Measurements from ENCODE around the gene TTYH3.

The TTYH3 gene

DNA sequence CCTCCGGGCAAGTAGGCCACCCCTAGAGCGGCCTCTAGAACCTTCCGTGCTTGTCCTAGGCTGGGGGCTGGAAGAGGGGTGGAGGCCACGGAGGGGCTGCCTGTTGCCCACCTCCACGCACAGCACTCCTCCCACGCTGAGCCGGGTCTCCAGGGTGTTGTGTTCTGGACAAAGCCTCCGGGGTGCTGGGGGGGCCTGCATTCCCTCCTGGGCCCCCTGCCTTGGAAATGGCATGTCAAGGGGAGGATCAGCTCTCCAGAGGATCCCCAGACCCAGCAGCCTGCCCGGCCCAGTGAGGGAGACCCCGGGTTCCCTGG, 8.1 kb upstream of the TTYH3 start:
- TF ChIP-seq TCF12 (IDR thresholded peaks at IDR 0.05; ENCODE audit: low read depth) (no peak), CEBPB (IDR thresholded peaks at IDR 0.05) (no peak), NFIC (IDR thresholded peaks at IDR 0.05) (no peak), TAF1 (IDR thresholded peaks at IDR 0.05; ENCODE audit: low read depth) (no peak), FOXM1 (IDR thresholded peaks at IDR 0.05; ENCODE audit: borderline replicate concordance, low read depth) (no peak), EP300 (IDR thresholded peaks at IDR 0.05; ENCODE audit: borderline replicate concordance) (no peak), TEAD4 (IDR thresholded peaks at IDR 0.05) (no peak), EGR1 (IDR thresholded peaks at IDR 0.05) (no peak), CREB1 (IDR thresholded peaks at IDR 0.05; ENCODE audit: low read depth) (no peak), RAD21 (IDR thresholded peaks at IDR 0.05; ENCODE audit: low read depth) (no peak)
- TF ChIP-seq, protein P1, sequence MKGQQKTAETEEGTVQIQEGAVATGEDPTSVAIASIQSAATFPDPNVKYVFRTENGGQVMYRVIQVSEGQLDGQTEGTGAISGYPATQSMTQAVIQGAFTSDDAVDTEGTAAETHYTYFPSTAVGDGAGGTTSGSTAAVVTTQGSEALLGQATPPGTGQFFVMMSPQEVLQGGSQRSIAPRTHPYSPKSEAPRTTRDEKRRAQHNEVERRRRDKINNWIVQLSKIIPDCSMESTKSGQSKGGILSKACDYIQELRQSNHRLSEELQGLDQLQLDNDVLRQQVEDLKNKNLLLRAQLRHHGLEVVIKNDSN (IDR thresholded peaks at IDR 0.05) = no peak
- TF ChIP-seq, protein P2, sequence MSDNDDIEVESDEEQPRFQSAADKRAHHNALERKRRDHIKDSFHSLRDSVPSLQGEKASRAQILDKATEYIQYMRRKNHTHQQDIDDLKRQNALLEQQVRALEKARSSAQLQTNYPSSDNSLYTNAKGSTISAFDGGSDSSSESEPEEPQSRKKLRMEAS (IDR thresholded peaks at IDR 0.05) = no peak
- TF ChIP-seq, protein P3, sequence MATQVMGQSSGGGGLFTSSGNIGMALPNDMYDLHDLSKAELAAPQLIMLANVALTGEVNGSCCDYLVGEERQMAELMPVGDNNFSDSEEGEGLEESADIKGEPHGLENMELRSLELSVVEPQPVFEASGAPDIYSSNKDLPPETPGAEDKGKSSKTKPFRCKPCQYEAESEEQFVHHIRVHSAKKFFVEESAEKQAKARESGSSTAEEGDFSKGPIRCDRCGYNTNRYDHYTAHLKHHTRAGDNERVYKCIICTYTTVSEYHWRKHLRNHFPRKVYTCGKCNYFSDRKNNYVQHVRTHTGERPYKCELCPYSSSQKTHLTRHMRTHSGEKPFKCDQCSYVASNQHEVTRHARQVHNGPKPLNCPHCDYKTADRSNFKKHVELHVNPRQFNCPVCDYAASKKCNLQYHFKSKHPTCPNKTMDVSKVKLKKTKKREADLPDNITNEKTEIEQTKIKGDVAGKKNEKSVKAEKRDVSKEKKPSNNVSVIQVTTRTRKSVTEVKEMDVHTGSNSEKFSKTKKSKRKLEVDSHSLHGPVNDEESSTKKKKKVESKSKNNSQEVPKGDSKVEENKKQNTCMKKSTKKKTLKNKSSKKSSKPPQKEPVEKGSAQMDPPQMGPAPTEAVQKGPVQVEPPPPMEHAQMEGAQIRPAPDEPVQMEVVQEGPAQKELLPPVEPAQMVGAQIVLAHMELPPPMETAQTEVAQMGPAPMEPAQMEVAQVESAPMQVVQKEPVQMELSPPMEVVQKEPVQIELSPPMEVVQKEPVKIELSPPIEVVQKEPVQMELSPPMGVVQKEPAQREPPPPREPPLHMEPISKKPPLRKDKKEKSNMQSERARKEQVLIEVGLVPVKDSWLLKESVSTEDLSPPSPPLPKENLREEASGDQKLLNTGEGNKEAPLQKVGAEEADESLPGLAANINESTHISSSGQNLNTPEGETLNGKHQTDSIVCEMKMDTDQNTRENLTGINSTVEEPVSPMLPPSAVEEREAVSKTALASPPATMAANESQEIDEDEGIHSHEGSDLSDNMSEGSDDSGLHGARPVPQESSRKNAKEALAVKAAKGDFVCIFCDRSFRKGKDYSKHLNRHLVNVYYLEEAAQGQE (IDR thresholded peaks at IDR 0.05; ENCODE audit: low read depth) = no peak

DNA sequence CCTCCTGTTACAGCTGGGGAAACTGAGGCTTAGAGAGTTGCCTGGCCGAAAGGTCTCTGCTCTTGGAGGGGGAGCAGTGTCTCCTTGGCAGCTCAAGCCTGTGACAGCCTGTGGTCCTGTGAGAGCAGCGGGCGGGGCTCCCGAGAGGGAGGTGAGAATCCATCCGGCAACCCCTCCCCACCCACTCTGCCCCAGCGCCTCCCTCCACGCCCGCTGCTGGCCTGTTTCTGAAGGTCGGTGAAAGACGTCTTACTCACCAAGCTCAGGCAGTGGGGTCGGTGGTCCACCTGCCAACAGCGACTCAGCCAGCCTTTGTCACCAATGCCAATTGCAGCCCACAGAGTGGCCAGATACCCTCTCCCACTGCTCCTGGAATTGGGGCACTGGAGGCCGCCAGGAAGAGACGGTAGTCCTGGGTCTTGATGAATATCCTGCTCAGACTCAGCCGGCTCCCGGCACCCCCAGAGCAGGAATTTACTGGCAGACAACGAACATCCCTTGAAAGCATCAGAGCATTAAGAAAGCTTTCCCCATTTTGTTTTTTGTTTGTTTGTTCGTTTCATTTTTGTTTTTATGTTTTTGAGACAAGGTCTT, 7.4 kb upstream of the TTYH3 start:
- TF ChIP-seq EP300 (IDR thresholded peaks at IDR 0.05; ENCODE audit: borderline replicate concordance) = no peak
- no peak for TF ChIP-seq RAD21 (IDR thresholded peaks at IDR 0.05; ENCODE audit: low read depth)
- TF ChIP-seq TCF12 (IDR thresholded peaks at IDR 0.05; ENCODE audit: low read depth) = no peak
- TF ChIP-seq CREB1 (IDR thresholded peaks at IDR 0.05; ENCODE audit: low read depth) = no peak
- no peak for TF ChIP-seq ZBTB7A (IDR thresholded peaks at IDR 0.05; ENCODE audit: low read depth)
- TF ChIP-seq, protein P3 (IDR thresholded peaks at IDR 0.05; ENCODE audit: low read depth) = no peak
- TF ChIP-seq YY1 (IDR thresholded peaks at IDR 0.05; ENCODE audit: low read depth) = no peak
- no peak for TF ChIP-seq NFIC (IDR thresholded peaks at IDR 0.05)
- TF ChIP-seq, protein P2 (IDR thresholded peaks at IDR 0.05) = no peak
- no peak for TF ChIP-seq TEAD4 (IDR thresholded peaks at IDR 0.05)
- no peak for TF ChIP-seq EGR1 (IDR thresholded peaks at IDR 0.05)
- TF ChIP-seq, protein P1 (IDR thresholded peaks at IDR 0.05) = no peak
- TF ChIP-seq FOXM1 (IDR thresholded peaks at IDR 0.05; ENCODE audit: borderline replicate concordance, low read depth) = no peak

DNA sequence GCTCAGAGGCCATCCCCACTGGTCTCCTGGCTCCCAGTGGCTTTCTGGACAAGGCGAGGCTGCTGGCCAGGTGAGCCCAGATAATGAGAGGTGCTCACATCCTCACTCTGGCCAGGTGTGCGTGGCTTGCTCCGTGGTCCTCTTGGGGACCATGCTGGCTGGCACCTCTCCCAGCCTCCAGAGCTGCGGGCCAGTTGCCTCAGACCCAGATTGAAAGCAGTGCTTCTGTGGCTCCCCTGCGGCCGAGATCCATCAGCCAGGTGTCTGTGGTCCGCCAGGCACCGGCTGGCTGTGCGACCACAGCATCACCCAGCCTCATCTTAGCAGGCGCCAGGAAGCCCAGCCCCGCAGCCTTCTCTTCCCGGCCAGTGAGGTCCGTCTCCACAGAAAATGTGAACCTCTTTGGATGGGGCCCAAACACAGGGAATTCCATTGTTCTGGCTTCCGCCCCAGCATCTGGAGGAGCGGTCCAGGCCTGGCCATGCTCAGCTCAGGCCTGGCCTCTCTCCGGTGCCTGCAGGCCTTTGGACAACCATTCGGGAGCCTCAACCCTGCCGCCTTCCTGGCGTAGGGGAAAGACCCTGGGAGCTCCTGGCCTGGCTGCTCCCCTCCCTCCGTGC, 5.2 kb upstream of the TTYH3 start:
- TF ChIP-seq RAD21 (IDR thresholded peaks at IDR 0.05; ENCODE audit: low read depth) (no peak), EP300 (IDR thresholded peaks at IDR 0.05; ENCODE audit: borderline replicate concordance) (no peak), FOXM1 (IDR thresholded peaks at IDR 0.05; ENCODE audit: borderline replicate concordance, low read depth) (no peak), YY1 (IDR thresholded peaks at IDR 0.05; ENCODE audit: low read depth) (no peak), TEAD4 (IDR thresholded peaks at IDR 0.05) (no peak), CREB1 (IDR thresholded peaks at IDR 0.05; ENCODE audit: low read depth) (no peak), ZBTB7A (IDR thresholded peaks at IDR 0.05; ENCODE audit: low read depth) (no peak), EGR1 (IDR thresholded peaks at IDR 0.05) (no peak), TAF1 (IDR thresholded peaks at IDR 0.05; ENCODE audit: low read depth) (no peak)
- TF ChIP-seq, protein P3 (IDR thresholded peaks at IDR 0.05; ENCODE audit: low read depth) = no peak
- TF ChIP-seq, protein P1 (IDR thresholded peaks at IDR 0.05) = no peak
- TF ChIP-seq, protein P2 (IDR thresholded peaks at IDR 0.05) = no peak
